Spleen (tissue), 7 donors: ENCODE data around the gene COL4A2.

Experiments
- POLR2A ChIP-seq, 3 donors: fragments of 450-650 bp; IDR thresholded peaks; one replicate each; pipeline ENCODE4 v1.5.1; 2017; ENCODE audit warnings: antibody characterized with exemption in 3 of 3, mild to moderate bottlenecking in 1 of 3
- POLR2AphosphoS5 ChIP-seq, 3 donors: sonication (generic); formaldehyde crosslinking; IDR thresholded peaks; one replicate each; pipeline ENCODE4 v1.5.1; 2017; ENCODE audit warnings: antibody characterized with exemption in 3 of 3
- TF ChIP-seq, protein P1 (sequence below), 11 experiments: fragments of 200-600 bp in 7 of 11; fragments of 450-650 bp in 4 of 11; sonication (generic) in 4 of 11; IDR thresholded peaks in 8 of 11; conservative IDR thresholded peaks in 3 of 11; 1 replicate in 7 of 11; 2 replicates in 4 of 11; pipeline versions ENCODE4 v1.4.0 to v1.8.0; 2016 to 2021; ENCODE audit warnings: antibody characterized with exemption in 11 of 11, inconsistent platforms in 4 of 11, mild to moderate bottlenecking in 1 of 11
- donor health status: DM: no; HTN: no; CAD: no; lungs with moderate emphysema.
- donor health status: DM: no; HTN: no; CAD: no.
- donor health status: DM: no; HTN: no; CAD: no.

DNA sequence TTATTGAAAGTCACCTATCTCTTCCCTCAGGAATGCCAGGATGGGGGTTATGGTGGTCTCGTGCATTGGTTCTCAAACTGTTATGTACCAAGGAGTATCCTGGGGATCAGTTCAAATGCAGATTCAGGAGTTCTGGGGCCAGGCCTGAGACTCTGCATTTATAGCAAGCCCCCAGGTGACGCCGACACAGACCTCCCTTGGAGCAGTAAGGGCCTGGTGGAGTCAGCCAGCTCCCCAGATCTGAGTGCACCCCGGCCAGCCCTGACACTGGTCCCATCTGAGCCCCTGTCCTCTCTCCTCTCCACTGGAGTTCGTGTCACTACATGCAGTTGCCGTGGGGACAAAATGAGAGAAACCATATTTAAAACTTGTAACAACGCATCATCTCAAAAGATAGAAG lies 112.9 kb downstream of the COL4A2 start:
- TF ChIP-seq, protein P1, sequence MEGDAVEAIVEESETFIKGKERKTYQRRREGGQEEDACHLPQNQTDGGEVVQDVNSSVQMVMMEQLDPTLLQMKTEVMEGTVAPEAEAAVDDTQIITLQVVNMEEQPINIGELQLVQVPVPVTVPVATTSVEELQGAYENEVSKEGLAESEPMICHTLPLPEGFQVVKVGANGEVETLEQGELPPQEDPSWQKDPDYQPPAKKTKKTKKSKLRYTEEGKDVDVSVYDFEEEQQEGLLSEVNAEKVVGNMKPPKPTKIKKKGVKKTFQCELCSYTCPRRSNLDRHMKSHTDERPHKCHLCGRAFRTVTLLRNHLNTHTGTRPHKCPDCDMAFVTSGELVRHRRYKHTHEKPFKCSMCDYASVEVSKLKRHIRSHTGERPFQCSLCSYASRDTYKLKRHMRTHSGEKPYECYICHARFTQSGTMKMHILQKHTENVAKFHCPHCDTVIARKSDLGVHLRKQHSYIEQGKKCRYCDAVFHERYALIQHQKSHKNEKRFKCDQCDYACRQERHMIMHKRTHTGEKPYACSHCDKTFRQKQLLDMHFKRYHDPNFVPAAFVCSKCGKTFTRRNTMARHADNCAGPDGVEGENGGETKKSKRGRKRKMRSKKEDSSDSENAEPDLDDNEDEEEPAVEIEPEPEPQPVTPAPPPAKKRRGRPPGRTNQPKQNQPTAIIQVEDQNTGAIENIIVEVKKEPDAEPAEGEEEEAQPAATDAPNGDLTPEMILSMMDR (IDR thresholded peaks at IDR 0.05 in 8 of 11, conservative IDR thresholded peaks at IDR 0.05 in 3 of 11): no peak
- no peak for TF ChIP-seq POLR2AphosphoS5 (IDR thresholded peaks at IDR 0.05)
- TF ChIP-seq POLR2A (IDR thresholded peaks at IDR 0.05): no peak
